Heart left ventricle (tissue), 16 donors: ENCODE data around the gene NR3C2. TPM values are rescaled to one million over a fixed set of nuclear protein-coding genes. Genes with fewer than 3 reads are reported as not detected.

Experiments used
- ATAC-seq, 4 donors: fragments of 200-7000 bp; cut with Tn5 transposase; one replicate each; pipeline ENCODE4 v1.9.1; 2020 to 2022; ENCODE audit warnings: moderate library complexity in 4 of 4, mild to moderate bottlenecking in 3 of 4, moderate number of reproducible peaks in 1 of 4
- DNase-seq, 5 donors: peaks; one replicate each; pipeline ENCODE4 v3.0.0-alpha.2; 2020
- H3K27ac ChIP-seq, 12 donors: fragments of 200-600 bp; sonication (generic) in 4 of 12; one replicate each; pipeline versions ENCODE4 v1.5.0 to v1.8.0; 2016 to 2022; ENCODE audit warnings: mild to moderate bottlenecking in 2 of 12
- H3K27me3 ChIP-seq, 9 donors: fragments of 200-600 bp; sonication (generic) in 2 of 9; one replicate each; pipeline versions ENCODE4 v1.5.1 to v1.8.0; 2016 to 2022; ENCODE audit warnings: mild to moderate bottlenecking in 3 of 9
- H3K36me3 ChIP-seq, 9 donors: fragments of 200-600 bp; sonication (generic) in 2 of 9; one replicate each; pipeline versions ENCODE4 v1.5.0 to v1.8.0; 2018 to 2022; ENCODE audit warnings: mild to moderate bottlenecking in 2 of 9
- H3K4me1 ChIP-seq, 12 donors: fragments of 200-600 bp; sonication (generic) in 4 of 12; one replicate each; pipeline versions ENCODE4 v1.5.0 to v1.8.0; 2016 to 2022; ENCODE audit warnings: mild to moderate bottlenecking in 3 of 12
- H3K4me3 ChIP-seq, 12 donors: fragments of 200-600 bp; sonication (generic) in 4 of 12; one replicate each; pipeline versions ENCODE4 v1.5.0 to v1.8.0; 2017 to 2022; ENCODE audit warnings: mild to moderate bottlenecking in 9 of 12, moderate library complexity in 4 of 12
- H3K9me3 ChIP-seq, 12 donors: fragments of 200-600 bp; sonication (generic) in 4 of 12; one replicate each; pipeline versions ENCODE4 v1.5.0 to v1.8.0; 2016 to 2022; ENCODE audit warnings: mild to moderate bottlenecking in 1 of 12
- CTCF ChIP-seq, 12 donors: fragments of 200-600 bp; sonication (generic) in 4 of 12; IDR thresholded peaks; one replicate each; pipeline versions ENCODE4 v1.5.0 to v1.8.0; 2018 to 2022; ENCODE audit warnings: antibody characterized with exemption in 12 of 12, mild to moderate bottlenecking in 5 of 12
- POLR2A ChIP-seq, 2 donors: fragments of 450-650 bp; IDR thresholded peaks; one replicate each; pipeline ENCODE4 v1.6.1; 2017; ENCODE audit warnings: antibody characterized with exemption in 2 of 2, mild to moderate bottlenecking in 2 of 2, moderate library complexity in 2 of 2
- WGBS, 4 donors: extraction: QIAGEN DNeasy Blood & Tissue Kit in 2 of 4; methylation state at CpG; one replicate each; pipeline versions ENCODE4 v1.1.5 to v1.1.7; 2013 to 2018; 5-methylcytosine and 5-hydroxymethylcytosine counted together
- intact Hi-C, 10 donors: fragments of 100-400 bp; cut with DNase I; formaldehyde crosslinking; loops; one replicate each; pipeline versions ENCODE4 v1.11.1 to v1.14.2; 2022
- polyA plus RNA-seq, 2 donors: library from polyadenylated mRNA; stranded (reverse); fragments of 200-250 nt; gene quantifications; one replicate each; pipeline ENCODE4 v1.2.3, GENCODE V29; 2013
- total RNA-seq, 9 donors: library from RNA; depleted of rRNA in 2 of 9; stranded (reverse); fragments of >200 nt in 2 of 9; fragmentation: NEBNext Ultra II Directional in 3 of 9; extraction: Animal tissue kit (Norgen Biotek cat#: 25700) in 3 of 9; gene quantifications; one replicate each; pipeline versions ENCODE4 v1.1.0 to v1.2.4, GENCODE V29; 2016 to 2023
- donor health status: ischemic (EF 13 %, LVEDD 7.1; RV severe dilation, severe dysfunction).
- donor health status: healthy with polysubstance abuse.
- donor health status: DM: no; HTN: yes; CAD: no.
- donor health status: DM: no; HTN: no; CAD: no.
- donor health status: ischemic (EF 25% LVEDD 6.9; RV normal size, moderate dysfunction).
- donor health status: ischemic (EF 25% LVEDD 5.7; RV mildly dilated, moderate dysfunction).
- donor health status: healthy.
- donor health status: DM: yes; HTN: yes; CAD: no.
- donor health status: ischemic (EF 35%, LVEDD 5.7; RV mildly dilated, moderate dysfunction).
- donor health status: nonischemic (EF 11% LVEDD 7.7; RV severe dilation, severe dysfunction).
- donor health status: DM: yes; HTN: yes; CAD: no.
- donor health status: PGD.
- donor health status: ischemic (EF 29% LVEDD 5.4; RV normal size, mild dysfunction).
- donor health status: nonischemic (EF 23%, LVEDD 6.1; RV moderate dilation, normal function).

Gene NR3C2
- total and polyA plus RNA-seq, 11 donors, result 3.6 to 26.5 (median 18.4) TPM

- Histone ChIP-seq H3K9me3 (no peaks in the 10 kb centered on the region), H3K27me3 (no peaks in the 10 kb centered on the region), H3K4me3 (peak overlapping the region in 2 of 12 donors; percentile 9 to 11), H3K4me1 (peaks cover 0 to 64% (median 33%) of the 10 kb centered on the region in 12 donors), H3K27ac (peak overlapping the region in 10 of 12 donors; percentile 2 to 78 (median 66)), H3K36me3 (no peaks in the 10 kb centered on the region)
- intact Hi-C loops, result loop anchor here in 1 of 10 donors (5.0 kb wide), 1 partner anchor 228 kb away; the partner anchor contains the start of gene NR3C2
- TF ChIP-seq CTCF (IDR thresholded peaks at IDR 0.05) (no peak), POLR2A (IDR thresholded peaks at IDR 0.05) (no peak)
- WGBS, 4 donors, result 40 to 48% (median 42%) methylated on average over 11 of the region's 11 CpGs
- ATAC-seq (peak; percentile 71 to 90 (median 86)), DNase-seq (peak; percentile 29 to 77 (median 61))
These were observed 227.6 kb downstream of the NR3C2 start for GRCh38 chr4:148214529-148215166.

- Histone ChIP-seq H3K9me3 (no peaks in the 10 kb centered on the region), H3K36me3 (no peaks in the 10 kb centered on the region), H3K27me3 (no peaks in the 10 kb centered on the region), H3K4me1 (peaks cover 0 to 49% (median 22%) of the 10 kb centered on the region in 12 donors), H3K27ac (peak overlapping the region in 2 of 12 donors; percentile 3 to 21), H3K4me3 (no peak overlapping the region)
- no peak for ATAC-seq
- no peak for TF ChIP-seq POLR2A (IDR thresholded peaks at IDR 0.05)
- TF ChIP-seq CTCF (IDR thresholded peaks at IDR 0.05), result no peak
- 29 to 50% (median 43%) methylated on average over 3 of the region's 3 CpGs for WGBS, 4 donors
- intact Hi-C loops, result no loop called here
- no peak for DNase-seq
These were observed 230.7 kb downstream of the NR3C2 start for GRCh38 chr4:148211533-148211932.

GRCh38 chr4:148210661-148211060 lies 231.6 kb downstream of the NR3C2 start:
- H3K9me3 ChIP-seq, result no peaks in the 10 kb centered on the region
- ATAC-seq (no peak), DNase-seq (no peak)
- no peak for TF ChIP-seq POLR2A (IDR thresholded peaks at IDR 0.05)
- no peak for TF ChIP-seq CTCF (IDR thresholded peaks at IDR 0.05)
- H3K27me3 ChIP-seq, result no peaks in the 10 kb centered on the region
- peak overlapping the region in 1 of 12 donors; percentile 14 for H3K27ac ChIP-seq
- intact Hi-C loops, result no loop called here
- peaks cover 0 to 42% (median 19%) of the 10 kb centered on the region in 12 donors for H3K4me1 ChIP-seq
- 85 to 88% (median 86%) methylated on average over 1 of the region's 1 CpG for WGBS, 4 donors
- H3K4me3 ChIP-seq, result no peak overlapping the region
- no peaks in the 10 kb centered on the region for H3K36me3 ChIP-seq

GRCh38 chr4:148207068-148207467 lies 235.1 kb downstream of the NR3C2 start:
- Histone ChIP-seq H3K4me3 (no peak overlapping the region), H3K36me3 (no peaks in the 10 kb centered on the region), H3K27me3 (no peaks in the 10 kb centered on the region), H3K4me1 (peaks cover 3 to 47% (median 29%) of the 10 kb centered on the region in 12 donors), H3K27ac (no peak overlapping the region), H3K9me3 (no peaks in the 10 kb centered on the region)
- DNase-seq (no peak), ATAC-seq (no peak)
- TF ChIP-seq POLR2A (IDR thresholded peaks at IDR 0.05) (no peak), CTCF (IDR thresholded peaks at IDR 0.05) (no peak)
- intact Hi-C loops, result no loop called here
- 96 to 100% (median 98%) methylated on average over 3 of the region's 3 CpGs for WGBS, 4 donors
